Stimulated activated CD8-positive, alpha-beta memory T cell treated with anti-CD3 and anti-CD28 coated beads, Interleukin-2, amount 100 ng/mL, for 48 hours (primary cell): ENCODE measurements around the gene TTC27.

Source experiments
- DNase-seq, 2 donors: peaks; one replicate each; pipeline ENCODE4 v3.0.0-alpha.2; 2020; ENCODE audit warnings: low read depth in 2 of 2

TTC27 gene

DNA sequence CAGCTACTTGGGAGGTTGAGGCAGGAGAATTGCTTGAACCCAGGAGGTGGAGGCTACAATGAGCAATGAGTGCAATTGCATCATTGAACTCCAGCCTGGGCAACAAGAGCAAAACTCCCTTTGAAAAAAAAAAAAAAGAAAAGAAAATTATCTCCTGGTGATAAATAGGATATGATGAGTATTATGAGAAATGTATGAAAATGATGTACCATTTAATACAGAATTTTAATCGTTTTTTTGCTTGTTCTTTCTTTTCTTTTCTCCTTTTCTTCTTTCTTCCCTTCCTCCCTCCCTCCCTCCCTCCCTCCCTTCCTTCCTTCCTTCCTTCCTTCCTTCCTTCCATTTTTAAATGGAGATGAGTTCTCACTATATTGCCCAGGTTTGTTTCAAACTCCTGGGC is 40.4 kb downstream of the TTC27 start:
- DNase-seq: no peak

DNA sequence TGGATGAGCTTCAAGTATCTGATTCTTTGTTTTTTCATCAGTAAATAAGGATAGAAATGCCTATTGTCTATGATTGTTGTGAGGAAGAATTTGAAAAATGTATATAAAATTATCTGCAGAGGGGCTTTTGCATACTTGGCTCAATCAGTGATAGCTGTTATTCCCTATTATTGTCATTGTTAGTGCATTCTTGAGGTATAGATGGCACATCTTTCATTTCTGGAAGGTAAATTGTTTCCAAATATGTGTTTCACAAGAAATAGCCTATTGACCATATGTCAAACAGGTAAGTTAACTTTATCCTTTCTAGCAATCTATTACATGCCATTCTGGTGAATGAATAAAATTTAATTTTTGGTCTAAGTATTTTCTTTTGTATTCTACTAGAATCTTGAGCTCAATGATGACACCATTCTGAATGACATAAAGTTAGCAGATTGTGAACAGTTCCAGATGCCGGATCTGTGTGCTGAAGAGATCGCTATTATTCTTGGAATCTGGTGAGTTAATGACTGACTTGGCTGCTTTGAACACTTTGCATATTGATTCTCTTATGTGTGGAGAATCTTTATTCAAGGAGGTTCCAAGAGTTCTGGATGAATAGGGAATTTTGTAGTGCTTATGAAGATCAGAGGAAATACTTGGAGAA is 44.2 kb downstream of the TTC27 start:
- no peak for DNase-seq

DNA sequence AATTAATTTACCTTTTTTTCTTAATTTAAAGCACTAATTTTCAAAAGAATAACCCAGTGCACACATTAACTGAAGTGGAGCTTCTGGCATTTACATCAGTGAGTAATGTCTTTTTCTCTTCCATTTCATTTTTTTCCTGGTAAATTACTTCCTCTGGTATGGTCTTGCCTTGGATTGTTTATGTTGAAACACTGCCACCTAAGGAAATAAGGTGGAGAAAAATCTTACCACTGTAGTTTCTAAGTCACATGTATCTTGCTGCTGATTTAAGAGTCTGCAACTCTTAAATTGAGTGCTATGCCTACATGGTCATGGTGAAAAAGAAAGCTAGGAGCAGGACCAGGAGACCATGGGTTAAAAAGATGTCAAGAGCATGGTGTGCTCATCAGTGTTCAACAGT is 51.0 kb downstream of the TTC27 start:
- no peak for DNase-seq

DNA sequence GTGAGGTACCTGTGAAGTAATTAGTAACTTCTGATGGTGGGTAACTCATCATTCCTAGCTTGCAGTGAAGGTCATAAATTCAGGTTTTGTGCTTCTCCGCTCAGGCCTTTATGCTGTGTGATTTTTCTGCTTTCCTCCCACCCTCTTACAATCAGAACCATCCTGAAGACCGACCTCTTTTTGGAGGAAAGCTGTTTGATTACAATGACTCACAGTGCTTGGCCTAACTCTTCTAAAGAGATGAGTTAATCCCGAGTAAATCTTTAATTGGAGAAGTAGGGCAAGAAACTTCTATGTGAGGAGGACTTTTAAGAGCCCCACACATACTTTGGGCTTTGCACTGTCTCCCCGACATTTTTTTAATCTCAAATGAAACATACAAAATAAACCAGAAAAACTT is 53.1 kb downstream of the TTC27 start:
- no peak for DNase-seq

DNA sequence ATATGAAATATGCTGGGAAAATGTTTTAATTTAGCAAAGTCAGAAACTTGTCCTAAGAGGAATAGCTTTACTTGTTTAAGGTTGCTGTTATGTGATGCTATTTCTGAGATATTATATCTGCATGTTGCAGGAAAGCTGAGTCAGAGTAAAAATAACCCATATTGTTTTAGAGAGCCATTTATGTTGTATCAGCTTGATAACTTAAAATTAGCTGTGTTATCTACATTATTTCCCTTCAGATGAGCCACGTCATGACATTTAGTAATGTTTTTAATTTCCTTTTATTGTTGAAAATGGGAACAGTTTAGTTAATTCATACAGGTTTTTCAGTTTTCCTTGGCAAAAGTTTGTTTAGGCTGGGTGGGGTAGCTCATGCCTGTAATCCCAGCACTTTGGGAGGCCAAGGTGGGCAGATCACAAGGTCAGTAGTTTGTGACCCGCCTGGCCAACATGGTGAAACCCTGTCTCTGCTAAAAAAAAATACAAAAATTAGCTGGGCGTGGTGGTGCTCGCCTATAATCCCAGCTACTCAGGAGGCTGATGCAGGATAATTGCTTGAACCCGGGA is 55.8 kb downstream of the TTC27 start:
- no peak for DNase-seq

DNA sequence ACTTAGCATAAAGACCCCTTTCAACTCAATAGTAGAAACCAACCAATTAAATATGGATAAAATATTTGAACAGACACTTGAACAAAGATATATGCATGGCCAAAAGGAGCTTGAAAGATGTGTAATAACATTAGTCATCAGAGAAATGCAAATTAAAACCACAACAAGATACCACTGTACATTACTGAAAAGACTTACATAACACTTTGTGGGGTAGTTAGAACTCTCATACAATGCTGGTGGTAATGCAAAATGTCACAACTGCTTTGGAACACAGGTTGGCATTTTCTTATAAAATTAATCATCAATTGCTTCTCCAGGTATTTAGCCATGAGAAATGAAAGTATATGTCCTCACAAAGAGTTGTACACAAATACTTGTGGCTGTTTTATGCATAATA is 60.7 kb downstream of the TTC27 start:
- no peak for DNase-seq

DNA sequence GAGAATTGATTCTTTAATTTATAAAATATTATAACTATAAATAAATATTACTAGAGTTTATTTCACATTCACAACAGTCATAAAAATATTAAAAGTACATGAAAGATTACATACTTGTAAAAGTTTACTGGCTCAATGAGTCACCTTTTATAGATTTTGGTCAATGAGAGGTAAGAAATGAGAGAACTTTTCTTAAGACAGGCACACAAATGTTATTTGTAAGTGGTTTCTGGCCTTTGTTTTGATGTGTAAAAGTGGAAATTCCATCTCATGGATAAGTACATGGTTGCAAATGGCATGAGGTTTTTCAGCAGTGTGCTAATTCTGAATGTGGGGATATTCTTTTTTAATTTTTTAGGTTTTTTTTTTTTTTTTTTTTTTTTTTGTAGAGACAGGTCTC is 63.8 kb downstream of the TTC27 start:
- no peak for DNase-seq

DNA sequence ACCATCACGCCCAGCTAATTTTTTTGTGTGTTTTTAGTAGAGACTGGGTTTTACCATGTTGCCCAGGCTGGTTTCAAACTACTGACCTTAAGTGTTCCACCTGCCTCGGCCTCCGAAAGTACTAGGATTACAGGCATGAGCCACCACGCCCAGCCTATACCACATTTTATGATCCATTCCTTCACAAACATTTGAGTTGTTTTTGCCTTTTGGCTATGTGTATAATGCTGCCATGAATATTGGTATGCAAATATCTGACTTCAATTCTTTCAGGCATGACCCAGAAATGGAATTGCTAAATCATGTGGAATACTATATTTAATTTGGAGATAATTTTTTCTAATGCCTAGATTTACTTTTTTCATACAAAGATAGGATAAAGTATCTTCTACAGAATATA is 68.6 kb downstream of the TTC27 start:
- no peak for DNase-seq

DNA sequence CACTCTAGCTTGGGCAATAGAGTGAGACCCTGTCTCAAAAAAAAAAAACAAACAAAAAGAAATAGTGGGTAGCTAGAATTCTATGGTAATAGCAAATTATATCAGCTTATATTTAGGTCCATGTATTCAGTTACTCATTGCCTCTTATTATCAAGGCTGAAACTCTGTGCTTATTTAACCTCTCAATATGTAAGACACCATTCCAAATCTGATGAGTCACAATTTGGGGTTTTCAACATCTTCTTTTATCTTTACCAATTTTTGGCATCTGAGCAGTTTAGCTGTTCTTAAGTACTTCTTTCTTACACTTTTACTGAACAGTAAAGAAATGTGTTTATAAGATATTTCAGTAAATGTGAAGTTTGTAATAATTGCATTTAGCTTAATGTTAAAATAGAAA is 69.3 kb downstream of the TTC27 start:
- DNase-seq: no peak

DNA sequence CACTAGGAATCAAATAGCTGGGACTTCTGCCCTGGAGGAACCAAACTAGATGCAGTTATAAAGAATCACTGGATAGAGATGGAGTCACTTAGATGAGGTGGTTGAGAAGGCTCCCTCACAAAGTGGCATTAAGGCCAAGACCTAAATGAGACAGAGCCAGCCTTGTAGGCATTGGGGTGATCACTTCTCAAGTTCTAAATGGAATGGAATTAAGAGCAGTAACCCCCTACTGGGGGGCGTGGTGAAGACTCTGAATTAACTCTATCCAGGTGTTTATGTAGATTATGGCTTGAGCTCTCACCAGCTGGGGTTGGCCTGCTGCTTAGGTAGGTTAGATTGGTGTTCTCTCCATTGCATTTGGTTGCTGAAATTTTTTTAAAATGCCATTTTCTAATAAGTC is 71.3 kb downstream of the TTC27 start:
- DNase-seq: no peak

DNA sequence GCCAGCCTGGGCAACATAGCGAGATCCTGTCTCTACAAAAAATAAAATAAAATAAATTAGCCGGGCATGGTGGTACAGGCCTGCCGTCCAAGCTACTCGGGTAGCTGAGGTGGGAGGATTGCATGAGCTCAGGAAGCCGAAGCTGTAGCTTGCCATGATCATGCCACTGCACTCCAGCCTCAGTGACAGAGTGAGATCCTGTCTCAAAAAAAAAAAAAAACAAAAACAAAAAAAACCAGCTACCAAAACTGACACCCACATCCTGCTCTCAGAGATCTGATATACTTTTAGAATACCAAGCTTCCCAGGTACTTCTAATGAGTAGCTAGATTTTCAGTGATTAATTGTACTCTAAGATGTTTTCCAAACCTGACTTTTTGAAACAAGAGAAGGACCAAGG is 74.0 kb downstream of the TTC27 start:
- DNase-seq: no peak

DNA sequence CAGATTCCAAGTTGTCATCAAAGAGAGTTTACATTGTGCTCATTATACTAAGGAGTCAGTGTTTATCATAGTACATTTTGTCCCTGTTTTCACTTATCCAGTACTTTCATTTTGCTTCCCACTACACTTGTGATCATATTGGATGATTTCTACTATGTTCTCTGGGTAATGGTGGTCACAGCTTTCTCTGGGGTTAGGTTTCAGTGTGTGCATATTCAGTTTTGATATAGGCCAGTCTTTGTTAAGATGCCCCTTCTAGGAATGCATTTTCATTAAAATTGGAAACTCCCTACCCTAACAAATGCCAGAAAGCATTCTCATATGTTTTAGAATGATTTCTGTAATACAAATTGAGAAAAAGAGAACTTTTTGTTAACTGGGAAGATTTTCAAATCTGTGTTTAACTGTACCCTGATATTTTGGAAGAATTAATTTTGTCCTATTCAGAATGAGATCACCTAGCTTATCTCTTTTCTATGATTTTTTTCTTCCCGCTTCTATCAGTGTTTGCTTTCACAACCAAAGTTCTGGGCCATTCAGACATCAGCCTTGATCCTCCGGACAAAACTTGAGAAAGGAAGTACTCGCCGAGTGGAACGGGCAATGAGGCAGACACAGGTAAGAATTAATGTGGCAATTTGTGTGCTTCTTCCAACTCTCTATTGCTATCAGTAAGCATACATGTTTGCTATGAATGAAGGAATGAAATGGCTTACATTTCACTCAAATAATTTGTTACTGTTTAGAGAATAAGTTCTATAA is 74.6 kb downstream of the TTC27 start:
- no peak for DNase-seq

DNA sequence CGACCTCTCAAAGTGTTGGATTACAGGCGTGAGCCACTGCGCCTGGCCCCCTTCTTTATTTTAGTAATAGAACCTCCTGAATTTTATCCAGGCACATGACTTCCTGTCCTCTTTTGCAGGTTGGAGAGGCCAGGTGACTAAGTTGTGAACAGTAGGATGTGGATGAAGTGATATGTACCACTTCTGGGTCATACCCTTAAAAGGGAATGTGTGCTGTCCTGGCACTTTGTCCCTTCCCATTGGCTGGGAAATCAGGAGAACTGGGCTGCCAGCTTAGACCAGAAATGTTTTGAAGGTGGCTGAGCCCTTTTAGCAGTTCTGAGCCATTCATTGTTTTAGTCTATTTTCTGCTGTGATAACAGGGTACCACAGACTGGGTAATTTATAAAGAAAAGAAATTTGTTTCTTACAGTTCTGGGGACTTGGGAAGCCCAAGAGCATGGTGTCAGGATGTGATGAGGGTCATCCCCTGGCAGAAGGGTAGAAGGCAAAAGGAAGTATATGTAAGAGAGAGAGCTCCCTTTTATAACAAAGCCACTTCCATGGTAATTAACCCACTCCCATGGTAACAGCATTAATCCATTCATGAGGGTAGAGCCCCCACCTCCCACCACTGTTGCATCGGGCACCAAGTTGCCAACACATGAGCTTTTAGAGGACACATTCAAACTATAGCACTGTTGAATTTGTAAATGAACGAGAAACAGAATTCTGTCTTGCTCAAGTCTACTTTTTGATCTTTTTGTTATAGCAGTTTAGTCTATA is 79.1 kb downstream of the TTC27 start:
- DNase-seq: no peak

DNA sequence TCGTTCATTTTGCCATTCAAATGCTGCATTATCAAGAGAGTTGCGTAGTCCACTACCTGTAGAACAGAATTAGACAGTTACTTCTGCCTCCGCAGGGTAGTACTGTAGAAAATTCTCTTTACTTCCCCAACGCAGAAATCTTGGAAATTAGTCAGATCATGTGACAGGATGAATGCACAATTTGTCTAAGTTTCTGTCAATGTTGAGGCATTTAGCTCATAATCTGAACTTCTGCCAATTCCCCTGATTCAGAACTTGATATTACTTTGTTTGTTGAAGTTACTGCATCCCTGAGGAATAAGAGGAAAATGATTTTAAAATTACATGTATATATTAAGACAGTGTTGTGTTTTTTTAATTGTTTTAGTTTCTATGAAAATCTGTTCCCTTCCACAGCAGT is 83.4 kb downstream of the TTC27 start:
- no peak for DNase-seq

DNA sequence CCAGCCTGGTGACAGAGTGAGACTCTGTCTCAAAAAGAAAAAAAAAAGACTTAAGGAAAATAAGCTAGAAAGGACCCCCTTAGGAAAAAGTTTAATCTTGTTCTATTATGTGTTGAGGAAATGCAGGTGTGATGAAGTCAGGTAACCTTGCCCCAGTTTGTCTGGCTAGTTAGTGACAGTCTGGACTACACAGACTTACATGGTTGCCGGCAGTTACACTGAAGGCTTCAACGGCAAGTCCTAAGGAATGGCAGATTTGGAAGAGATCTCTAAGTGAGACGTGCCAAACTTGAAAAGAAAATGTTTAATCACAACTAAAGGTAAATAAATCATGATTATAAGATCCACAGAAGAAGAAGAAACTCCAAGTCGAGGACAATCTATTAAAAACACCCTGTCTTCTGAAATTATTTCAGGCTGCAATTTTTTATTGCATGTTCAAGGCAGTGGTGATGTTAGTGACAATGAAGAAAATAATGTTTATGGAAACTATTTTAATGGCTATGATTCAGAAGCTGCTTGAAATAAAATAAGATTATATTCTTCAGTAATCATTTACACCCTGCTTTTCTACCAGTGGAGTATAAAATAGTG is 84.2 kb downstream of the TTC27 start:
- no peak for DNase-seq

DNA sequence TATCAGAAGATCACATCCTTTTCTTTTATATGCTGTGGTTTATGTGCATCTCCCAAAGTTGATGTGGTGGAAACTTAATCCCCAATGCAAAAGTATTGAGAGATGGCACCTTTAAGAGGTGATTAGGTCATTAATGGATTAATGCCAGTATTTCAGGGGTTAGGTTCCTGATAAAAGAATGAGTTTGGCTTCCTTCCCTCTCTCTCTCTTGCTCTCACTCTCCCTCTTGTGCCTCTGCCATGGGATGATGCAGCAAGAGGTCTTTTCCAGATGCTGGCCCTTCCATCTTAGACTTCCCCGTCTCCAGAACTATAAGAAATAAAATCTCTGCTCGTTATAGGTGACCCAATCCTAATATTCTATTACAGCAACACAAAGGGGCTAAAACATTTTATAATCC is 85.0 kb downstream of the TTC27 start:
- no peak for DNase-seq

DNA sequence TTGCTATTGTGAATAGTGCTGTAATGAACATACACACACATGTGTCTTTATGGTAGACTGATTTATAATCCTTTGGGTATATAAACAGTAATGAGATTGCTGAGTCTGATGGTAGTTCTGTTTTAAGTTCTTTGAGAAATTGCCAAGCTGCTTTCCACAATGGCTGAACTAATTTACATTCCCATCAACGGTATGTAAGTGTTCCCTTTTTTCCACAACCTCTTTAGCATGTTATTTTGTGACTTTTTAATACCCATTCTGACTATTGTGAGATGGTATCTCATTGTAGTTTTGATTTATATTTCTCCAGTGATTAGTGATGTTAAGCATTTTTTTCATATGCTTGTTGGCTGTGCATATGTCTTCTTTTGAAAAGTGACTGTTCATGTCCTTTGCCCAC is 86.7 kb downstream of the TTC27 start:
- DNase-seq: no peak

DNA sequence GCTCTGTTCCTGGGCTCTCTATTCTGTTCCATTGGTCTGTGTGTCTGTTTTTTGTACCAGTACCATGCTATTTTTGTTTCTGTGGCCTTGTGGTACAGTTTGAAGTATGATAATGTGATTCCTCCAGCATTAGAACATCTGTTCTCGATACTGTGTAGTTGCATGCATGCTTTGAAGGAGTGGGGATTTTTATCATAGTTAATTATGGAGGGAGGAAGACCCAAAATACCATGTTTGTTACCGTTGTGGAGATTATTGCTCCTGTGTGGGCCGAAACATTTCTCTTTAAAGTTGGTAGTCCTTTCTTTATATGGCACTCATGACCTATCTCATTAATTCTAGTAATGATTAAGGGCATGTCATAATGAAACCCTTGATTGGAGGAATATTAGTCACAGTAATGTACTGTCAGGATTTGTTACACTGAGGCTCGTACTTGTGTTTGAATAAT is 87.6 kb downstream of the TTC27 start:
- DNase-seq: no peak

DNA sequence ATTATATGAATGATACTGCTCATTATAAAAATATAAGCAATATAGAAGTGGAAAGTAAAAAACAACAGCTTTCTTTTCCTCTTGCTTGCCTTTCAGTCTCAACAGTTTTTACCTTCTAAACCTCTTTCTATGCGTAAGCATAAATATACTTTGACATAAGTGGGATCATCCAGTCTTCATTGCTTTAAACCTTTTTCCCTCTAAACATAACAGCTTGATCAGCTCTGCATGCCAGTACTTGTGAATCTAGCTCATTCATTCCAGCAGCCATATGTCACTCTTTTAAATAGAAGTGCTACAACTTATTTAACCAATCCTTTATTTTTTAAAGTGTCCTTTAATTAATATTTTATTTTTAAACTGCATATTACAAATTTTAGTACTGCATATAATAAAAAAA is 88.1 kb downstream of the TTC27 start:
- no peak for DNase-seq

DNA sequence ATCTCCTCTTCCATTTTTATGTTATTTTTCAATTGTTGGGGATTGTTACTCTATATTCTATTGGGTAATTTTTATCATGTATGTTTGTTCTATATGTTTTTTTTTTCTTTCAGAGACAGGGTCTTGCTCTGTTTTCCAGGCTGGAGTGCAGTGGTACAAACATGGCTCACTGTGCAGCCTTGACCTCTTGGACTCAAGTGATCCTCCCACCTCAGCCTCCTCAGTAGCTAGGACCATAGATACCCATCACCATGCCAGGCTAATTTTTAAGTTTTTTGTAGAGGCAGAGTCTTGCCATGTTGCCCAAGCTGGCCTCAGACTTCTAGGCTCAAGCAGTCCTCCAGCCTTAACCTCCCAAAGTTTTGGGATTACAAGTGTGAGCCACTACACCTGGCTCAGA is 88.7 kb downstream of the TTC27 start:
- DNase-seq: no peak

DNA sequence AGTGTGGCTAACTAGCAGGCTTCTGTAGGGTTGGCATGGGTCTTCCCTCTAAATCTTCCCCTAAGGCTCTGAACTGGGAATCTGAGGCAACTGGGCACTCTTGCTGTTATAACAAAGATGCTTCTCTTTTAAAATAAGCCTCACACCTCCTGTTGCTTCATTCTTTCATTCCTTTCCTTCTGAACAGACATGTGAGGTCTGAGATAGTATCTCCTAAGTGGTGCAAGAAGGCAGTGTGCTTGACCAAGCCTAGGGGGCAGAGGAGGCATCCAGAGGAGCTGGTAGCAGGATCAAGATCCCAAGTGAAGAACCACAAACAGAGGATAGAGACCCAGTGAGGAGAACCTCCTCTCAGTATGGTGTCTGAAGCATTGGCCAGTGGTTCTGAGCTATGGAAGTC is 90.9 kb downstream of the TTC27 start:
- no peak for DNase-seq

DNA sequence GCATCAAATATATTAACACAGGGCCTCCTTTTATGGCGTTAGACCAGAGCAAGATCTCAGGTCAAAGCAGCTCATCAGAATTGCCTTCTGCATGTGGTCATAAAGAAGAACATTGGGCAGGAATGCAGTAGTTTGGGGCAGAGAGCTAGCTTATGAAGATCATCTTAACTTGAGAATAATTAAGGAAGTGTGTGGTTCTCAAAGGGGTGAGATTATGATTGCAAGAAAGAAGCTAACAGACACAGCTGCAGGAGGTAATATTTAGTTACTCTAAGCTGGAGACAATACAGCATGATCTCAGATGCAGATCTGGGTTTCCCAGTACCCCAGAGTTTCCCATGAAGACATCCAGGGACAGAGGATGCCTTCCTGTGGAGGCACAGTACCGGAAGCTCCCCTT is 91.6 kb downstream of the TTC27 start:
- no peak for DNase-seq
